ENCODE results near the gene ANKMY1. TPM values are rescaled to one million over a fixed set of nuclear protein-coding genes. Genes with fewer than 3 reads are reported as not detected.

The ANKMY1 gene
- total RNA-seq, 1 experiment from 2014 or later: 28.3 TPM

DNA sequence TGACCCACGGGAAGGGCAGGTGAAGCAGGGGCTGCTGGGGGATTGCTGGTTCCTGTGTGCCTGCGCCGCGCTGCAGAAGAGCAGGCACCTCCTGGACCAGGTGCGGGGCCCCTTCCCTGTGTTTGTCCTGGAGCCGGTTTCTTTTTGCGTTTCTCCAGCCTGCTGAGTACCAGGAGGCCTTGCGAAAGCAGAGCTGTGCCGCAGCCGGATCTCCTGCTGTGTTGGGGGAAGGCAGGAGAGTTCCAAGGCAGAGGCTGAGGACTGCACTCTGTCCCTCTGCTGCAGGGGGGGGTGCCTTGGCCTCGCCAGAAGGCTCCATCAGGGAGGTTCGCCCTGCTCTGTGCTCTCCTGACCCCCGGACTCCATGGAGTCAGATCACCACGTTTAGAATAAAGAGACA lies 31.6 kb upstream of the ANKMY1 start:
- Histone ChIP-seq H3K9me3 (ENCODE audit: control insufficient read depth in 1 of 2, insufficient read depth in 1 of 2, low read depth in 1 of 2, low read length in 2 of 2) (no peaks in the 10 kb centered on the region), H3K9ac (ENCODE audit: low read length) (no peak overlapping the region), H3K4me2 (ENCODE audit: low read length) (no peak overlapping the region), H3K27me3 (ENCODE audit: insufficient read depth, low read length) (no peaks in the 10 kb centered on the region), H3K27ac (ENCODE audit: low read depth, low read length) (no peak overlapping the region), H3K4me1 (ENCODE audit: control insufficient read depth in 1 of 2, insufficient read depth in 2 of 2, low read length in 2 of 2) (peaks cover 20 to 27% of the 10 kb centered on the region in 2 experiments), H3K79me2 (ENCODE audit: insufficient read depth, low read length) (peaks cover 50% of the 10 kb centered on the region), H3K9me2 (ENCODE audit: insufficient read depth) (no peaks in the 10 kb centered on the region), H3K4me3 (replicated peaks in 1 of 2; ENCODE audit: low read depth in 1 of 2, low read length in 2 of 2) (no peak overlapping the region), H2AFZ (ENCODE audit: low read depth, low read length, poor library complexity, severe bottlenecking) (no peak overlapping the region), H4K20me1 (ENCODE audit: insufficient read depth) (no peaks in the 10 kb centered on the region), H3K36me3 (ENCODE audit: control insufficient read depth in 1 of 2, insufficient read depth in 2 of 2, low read length in 2 of 2) (peaks cover 3 to 9% of the 10 kb centered on the region in 2 experiments; a peak in 3 of 4 replicates)
- intact Hi-C loops (cut with micrococcal nuclease): no loop called here
- ATAC-seq (no peak), DNase-seq (ENCODE audit: low read depth, low spot score) (no peak)
- POLR2A ChIA-PET: interaction anchor here (0.6 kb wide), 1 partner anchor 356 kb away, joined by 6 read pairs; no protein-coding TSS in a partner anchor
- no TSS peak for BruUV-seq (replicated peaks)
- RAD21 ChIA-PET (ENCODE audit: low non-redundant PET in 1 of 2, low total read pairs in 2 of 2, uncharacterized antibody in 2 of 2, unreplicated experiment in 2 of 2): no interaction called here
- CTCF ChIA-PET: interaction anchor here (0.9 kb wide), 1 partner anchor 9 kb away, joined by 3 read pairs; no protein-coding TSS in a partner anchor
- no peak for TF ChIP-seq CBX3 (IDR thresholded peaks at IDR 0.05; ENCODE audit: low read depth)

DNA sequence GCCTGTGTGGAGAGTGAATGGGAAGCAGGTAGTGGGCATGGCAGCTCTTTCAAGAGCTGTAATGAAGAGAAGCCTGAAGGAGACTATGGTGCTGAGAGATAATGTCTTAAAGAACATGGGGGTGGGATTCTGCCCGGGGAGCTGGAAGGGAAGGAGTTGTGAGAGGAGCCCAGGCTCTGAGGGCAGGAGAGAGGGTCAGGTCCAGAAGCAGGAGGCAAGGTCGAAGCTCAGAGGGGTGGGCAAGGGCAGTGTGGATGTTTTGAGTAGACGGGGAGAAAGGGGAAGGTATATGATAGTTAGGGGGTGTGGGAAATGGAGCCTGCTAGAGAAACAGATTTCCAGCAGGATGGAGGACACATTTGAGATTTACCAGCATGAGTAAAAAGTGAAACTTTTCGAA lies 30.9 kb upstream of the ANKMY1 start:
- no peak overlapping the region for H3K4me3 ChIP-seq (replicated peaks in 1 of 2; ENCODE audit: low read depth in 1 of 2, low read length in 2 of 2)
- RAD21 ChIA-PET (ENCODE audit: low non-redundant PET in 1 of 2, low total read pairs in 2 of 2, uncharacterized antibody in 2 of 2, unreplicated experiment in 2 of 2): no interaction called here
- peaks cover 3 to 9% of the 10 kb centered on the region in 2 experiments; a peak in 3 of 4 replicates for H3K36me3 ChIP-seq (ENCODE audit: control insufficient read depth in 1 of 2, insufficient read depth in 2 of 2, low read length in 2 of 2)
- H3K9me2 ChIP-seq (ENCODE audit: insufficient read depth): no peaks in the 10 kb centered on the region
- ATAC-seq: no peak
- no peak overlapping the region for H3K4me2 ChIP-seq (ENCODE audit: low read length)
- BruUV-seq (replicated peaks): no TSS peak
- H4K20me1 ChIP-seq (ENCODE audit: insufficient read depth): no peaks in the 10 kb centered on the region
- H3K79me2 ChIP-seq (ENCODE audit: insufficient read depth, low read length): peaks cover 57% of the 10 kb centered on the region
- POLR2A ChIA-PET: no interaction called here
- no peak overlapping the region for H3K9ac ChIP-seq (ENCODE audit: low read length)
- peaks cover 21 to 29% of the 10 kb centered on the region in 2 experiments for H3K4me1 ChIP-seq (ENCODE audit: control insufficient read depth in 1 of 2, insufficient read depth in 2 of 2, low read length in 2 of 2)
- intact Hi-C loops (cut with micrococcal nuclease): no loop called here
- no peaks in the 10 kb centered on the region for H3K27me3 ChIP-seq (ENCODE audit: insufficient read depth, low read length)
- no peaks in the 10 kb centered on the region for H3K9me3 ChIP-seq (ENCODE audit: control insufficient read depth in 1 of 2, insufficient read depth in 1 of 2, low read depth in 1 of 2, low read length in 2 of 2)
- H3K27ac ChIP-seq (ENCODE audit: low read depth, low read length): no peak overlapping the region
- DNase-seq (ENCODE audit: low read depth, low spot score): no peak
- CTCF ChIA-PET: interaction anchor here (0.9 kb wide), 1 partner anchor 9 kb away, joined by 3 read pairs; no protein-coding TSS in a partner anchor
- H2AFZ ChIP-seq (ENCODE audit: low read depth, low read length, poor library complexity, severe bottlenecking): no peak overlapping the region
- TF ChIP-seq, protein P1, sequence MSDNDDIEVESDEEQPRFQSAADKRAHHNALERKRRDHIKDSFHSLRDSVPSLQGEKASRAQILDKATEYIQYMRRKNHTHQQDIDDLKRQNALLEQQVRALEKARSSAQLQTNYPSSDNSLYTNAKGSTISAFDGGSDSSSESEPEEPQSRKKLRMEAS (IDR thresholded peaks at IDR 0.05): no peak
- TF ChIP-seq JUND (IDR thresholded peaks at IDR 0.05) (no peak), POLR2A (IDR thresholded peaks at IDR 0.05; ENCODE audit: borderline replicate concordance, extremely low read depth, insufficient read depth, insufficient read length) (no peak), ZNF274 (IDR thresholded peaks at IDR 0.05; ENCODE audit: low read depth, low read length) (no peak), YY1 (IDR thresholded peaks at IDR 0.05; ENCODE audit: extremely low read depth, insufficient replicate concordance, low read depth, low read length) (no peak), POLR2AphosphoS5 (IDR thresholded peaks at IDR 0.05; ENCODE audit: low read depth, low read length) (no peak), REST (IDR thresholded peaks at IDR 0.05; ENCODE audit: low read depth) (no peak), SRF (IDR thresholded peaks at IDR 0.05; ENCODE audit: low read depth) (no peak), CBX3 (IDR thresholded peaks at IDR 0.05; ENCODE audit: low read depth) (no peak), EGR1 (IDR thresholded peaks at IDR 0.05; ENCODE audit: low read depth) (no peak), SP1 (IDR thresholded peaks at IDR 0.05; ENCODE audit: low read depth) (no peak), FOSL1 (IDR thresholded peaks at IDR 0.05; ENCODE audit: low read depth) (no peak), EZH2 (IDR thresholded peaks at IDR 0.05) (no peak), CEBPB (IDR thresholded peaks at IDR 0.05; ENCODE audit: low read depth) (no peak)
- TF ChIP-seq, protein P2, sequence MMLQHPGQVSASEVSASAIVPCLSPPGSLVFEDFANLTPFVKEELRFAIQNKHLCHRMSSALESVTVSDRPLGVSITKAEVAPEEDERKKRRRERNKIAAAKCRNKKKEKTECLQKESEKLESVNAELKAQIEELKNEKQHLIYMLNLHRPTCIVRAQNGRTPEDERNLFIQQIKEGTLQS (IDR thresholded peaks at IDR 0.05): no peak
- TF ChIP-seq, protein P3, sequence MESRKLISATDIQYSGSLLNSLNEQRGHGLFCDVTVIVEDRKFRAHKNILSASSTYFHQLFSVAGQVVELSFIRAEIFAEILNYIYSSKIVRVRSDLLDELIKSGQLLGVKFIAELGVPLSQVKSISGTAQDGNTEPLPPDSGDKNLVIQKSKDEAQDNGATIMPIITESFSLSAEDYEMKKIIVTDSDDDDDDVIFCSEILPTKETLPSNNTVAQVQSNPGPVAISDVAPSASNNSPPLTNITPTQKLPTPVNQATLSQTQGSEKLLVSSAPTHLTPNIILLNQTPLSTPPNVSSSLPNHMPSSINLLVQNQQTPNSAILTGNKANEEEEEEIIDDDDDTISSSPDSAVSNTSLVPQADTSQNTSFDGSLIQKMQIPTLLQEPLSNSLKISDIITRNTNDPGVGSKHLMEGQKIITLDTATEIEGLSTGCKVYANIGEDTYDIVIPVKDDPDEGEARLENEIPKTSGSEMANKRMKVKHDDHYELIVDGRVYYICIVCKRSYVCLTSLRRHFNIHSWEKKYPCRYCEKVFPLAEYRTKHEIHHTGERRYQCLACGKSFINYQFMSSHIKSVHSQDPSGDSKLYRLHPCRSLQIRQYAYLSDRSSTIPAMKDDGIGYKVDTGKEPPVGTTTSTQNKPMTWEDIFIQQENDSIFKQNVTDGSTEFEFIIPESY (IDR thresholded peaks at IDR 0.05; ENCODE audit: extremely low read depth, insufficient replicate concordance, low read length): no peak

Data from HCT116 (cell line).